Suppressor macrophage treated with lipopolysaccharide for 4 hours (primary cell): ENCODE measurements around the gene FOSL1.
"Not testable (repeated sequence)": the region's sequence is repeated elsewhere in the genome, so short reads cannot be mapped to it uniquely, and the experiment has no call there.

Source experiments
- DNase-seq: peaks from one replicate; pipeline ENCODE4 v3.0.0-alpha.2; 2020

FOSL1 gene

DNA sequence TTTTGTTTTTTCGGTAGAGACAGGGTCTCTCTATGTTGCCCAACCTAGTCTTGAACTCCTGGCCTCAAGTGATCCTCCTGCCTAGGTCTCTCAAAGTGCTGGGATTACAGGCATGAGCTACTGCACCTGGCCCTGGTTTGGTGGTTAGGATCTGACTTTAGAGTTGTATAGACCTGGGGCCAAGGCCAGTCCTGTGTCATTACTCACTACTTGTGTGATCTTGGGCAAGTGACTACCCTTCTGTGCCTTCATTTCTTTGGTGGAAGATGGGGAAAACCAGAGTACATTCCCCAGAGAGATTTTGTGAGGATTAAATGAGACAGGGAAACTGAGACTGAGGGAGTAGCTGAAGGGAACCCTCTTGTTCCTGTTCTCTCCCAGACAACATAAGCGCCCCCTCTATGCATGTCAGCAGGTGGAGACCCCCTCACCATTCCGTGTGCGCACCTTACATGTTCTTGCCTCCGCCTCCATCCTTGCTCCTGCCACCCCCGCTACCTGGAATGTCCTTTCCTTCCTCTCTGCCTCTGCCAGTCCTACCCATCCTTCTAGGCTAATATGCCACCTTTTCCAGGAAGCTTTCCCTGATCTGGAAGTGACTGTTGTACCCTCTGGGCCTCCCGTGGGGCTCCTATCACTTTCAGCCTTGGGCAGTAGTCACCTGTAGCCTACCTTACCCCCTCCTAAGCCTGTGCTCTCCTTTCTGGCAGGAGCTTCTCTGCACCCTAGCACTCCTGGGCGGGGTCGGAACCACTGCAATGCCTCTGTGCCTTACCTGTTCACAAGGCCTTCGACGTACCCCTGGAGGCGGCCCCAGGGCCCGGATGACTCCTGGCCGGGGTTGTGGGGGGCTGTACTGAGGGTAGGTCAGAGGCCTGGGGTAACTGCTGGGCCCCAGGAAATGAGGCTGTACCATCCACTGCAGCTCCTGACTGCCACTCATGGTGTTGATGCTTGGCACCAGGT is 3.9 kb downstream of the FOSL1 start:
- DNase-seq, result no peak

DNA sequence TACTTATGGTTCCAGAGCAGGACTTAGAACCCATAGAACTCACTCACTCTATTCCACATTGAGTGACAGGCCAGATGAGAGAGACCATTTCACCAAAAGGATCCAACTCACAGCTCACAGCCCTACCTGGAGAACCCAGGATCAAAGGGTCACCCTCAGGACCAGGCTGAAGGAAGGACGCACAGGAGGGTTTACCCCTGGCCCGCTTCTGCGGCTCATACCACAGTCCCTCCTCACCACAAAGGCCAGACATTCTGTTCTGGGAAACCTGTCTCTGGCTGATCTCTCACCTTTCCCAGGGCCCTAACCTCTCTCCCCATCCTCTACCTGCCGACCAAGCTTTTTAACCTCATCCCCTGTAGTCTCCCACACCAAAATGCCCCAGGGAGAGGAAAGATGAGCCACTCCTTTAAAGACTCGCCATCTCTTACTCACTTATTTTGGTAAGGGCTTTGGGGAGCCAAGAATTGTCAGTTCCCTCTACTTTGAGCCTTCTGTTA is 4.7 kb downstream of the FOSL1 start:
- no peak for DNase-seq

DNA sequence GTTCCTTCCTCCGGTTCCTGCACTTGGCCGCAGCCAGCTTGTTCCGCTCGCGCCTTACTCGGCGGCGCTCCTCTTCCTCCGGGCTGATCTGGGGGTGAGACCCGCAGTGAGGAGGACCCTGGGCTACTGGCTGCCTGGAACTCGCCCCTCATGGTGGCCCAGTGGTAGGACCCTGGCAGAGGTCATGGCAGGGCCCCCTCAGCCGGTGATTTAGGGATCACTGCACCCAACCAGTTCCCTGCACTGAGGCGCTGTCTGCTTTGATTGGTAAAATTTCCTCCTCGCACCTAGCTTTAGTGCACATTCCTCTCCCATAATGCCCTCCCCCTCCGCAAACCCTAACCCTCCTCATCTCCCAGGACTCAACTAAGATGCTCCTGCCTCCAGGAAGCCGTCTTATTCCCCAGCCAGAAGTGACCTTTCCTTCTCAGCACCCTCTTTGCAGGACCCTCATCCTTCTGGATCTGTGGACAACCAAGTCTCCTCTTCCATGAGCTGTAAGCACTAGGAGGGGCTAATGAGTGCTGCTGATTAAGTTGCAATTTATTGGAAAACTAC is 6.1 kb downstream of the FOSL1 start:
- no peak for DNase-seq

DNA sequence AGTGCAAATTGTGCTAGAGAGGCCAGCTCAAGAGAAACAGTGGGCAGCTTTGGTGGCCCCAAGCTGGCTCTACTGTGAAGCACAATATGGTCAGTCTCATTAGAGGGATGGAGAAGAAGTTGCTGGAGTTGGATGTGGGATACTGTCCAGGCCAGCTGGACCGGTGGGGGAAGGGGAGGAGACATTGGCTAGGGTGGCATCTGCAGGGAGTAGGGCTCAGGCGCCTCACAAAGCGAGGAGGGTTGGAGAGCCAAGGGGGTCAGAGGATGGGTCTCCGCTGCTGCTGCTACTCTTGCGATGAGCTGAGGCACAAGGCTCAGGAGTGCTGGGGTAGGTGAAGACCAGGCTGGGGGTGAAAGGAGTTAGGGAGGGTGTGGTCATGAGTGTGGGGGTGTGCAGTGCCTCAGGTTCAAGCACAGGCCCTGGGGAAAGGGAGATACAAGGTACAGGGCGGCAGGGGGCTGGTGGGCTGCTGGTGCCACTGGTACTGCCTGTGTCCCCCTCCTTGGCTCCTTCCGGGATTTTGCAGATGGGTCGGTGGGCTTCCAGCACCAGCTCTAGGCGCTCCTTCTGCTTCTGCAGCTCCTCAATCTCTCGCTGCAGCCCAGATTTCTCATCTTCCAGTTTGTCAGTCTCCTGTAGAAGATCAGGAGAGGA is 7.4 kb downstream of the FOSL1 start:
- DNase-seq, result no peak

DNA sequence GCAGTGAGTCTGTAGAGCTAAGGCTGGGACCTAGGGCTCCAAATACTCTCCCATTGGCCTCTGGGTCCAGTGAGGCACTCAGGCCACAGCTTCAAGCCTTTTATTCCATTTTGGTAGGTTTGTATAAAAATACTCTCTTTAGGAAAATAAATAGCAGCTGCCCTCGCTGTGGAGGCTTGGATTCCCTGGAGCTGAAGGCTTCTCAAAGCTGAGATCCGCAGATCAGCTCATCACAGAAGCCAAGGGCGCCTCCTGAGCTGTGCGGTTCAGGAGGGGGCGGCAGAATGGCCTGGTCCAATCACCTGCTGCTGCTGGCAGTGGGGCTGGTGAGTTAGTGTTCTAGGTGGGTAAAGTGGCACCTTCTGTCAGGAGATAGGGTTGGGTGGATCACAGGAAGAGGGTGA is 8.0 kb downstream of the FOSL1 start:
- DNase-seq, result not testable (repeated sequence)

DNA sequence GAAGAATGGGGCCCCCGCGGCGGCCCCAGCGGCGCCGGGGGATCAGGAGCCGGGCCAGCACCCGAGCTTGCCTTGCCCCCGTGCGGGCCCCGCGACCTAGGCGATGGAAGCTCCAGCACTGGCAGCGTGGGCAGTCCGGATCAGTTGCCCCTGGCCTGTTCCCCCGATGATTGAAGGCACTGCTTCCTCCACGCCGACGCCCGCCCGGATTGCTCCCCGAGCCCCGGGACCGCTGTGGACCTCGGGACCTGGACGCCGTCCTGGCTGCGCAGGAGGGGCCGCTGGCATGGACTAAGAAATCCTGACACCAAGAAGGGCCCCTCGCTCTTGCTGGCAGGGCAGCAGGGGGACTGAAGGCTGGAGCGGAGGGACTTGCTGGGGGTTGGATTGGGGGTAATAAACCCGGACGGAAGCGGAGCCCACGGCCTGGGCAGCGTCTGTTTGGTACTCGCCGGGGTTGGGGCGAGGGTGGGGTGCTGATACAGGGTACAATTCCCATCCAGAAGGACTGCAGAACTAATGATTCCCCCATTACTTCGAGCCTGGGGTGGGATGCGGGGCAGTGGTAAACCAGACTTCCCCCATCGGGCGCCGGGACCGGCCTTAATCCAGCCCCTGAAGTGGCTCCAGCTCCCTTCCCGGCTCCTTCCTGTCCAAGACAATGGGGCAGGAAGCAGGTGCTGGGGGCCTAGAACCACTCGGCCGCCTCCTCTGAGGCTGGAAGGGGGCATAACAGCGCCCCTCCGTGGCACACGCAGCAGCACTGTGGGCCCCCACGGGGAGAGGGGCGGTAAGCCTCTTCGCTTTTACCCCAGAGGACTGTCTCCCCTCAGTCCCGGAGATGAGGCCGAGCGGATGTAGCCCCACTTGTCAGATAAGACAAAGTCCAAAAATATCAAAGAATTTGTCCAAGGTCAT is 8.7 kb downstream of the FOSL1 start:
- DNase-seq, result peak; percentile 26

DNA sequence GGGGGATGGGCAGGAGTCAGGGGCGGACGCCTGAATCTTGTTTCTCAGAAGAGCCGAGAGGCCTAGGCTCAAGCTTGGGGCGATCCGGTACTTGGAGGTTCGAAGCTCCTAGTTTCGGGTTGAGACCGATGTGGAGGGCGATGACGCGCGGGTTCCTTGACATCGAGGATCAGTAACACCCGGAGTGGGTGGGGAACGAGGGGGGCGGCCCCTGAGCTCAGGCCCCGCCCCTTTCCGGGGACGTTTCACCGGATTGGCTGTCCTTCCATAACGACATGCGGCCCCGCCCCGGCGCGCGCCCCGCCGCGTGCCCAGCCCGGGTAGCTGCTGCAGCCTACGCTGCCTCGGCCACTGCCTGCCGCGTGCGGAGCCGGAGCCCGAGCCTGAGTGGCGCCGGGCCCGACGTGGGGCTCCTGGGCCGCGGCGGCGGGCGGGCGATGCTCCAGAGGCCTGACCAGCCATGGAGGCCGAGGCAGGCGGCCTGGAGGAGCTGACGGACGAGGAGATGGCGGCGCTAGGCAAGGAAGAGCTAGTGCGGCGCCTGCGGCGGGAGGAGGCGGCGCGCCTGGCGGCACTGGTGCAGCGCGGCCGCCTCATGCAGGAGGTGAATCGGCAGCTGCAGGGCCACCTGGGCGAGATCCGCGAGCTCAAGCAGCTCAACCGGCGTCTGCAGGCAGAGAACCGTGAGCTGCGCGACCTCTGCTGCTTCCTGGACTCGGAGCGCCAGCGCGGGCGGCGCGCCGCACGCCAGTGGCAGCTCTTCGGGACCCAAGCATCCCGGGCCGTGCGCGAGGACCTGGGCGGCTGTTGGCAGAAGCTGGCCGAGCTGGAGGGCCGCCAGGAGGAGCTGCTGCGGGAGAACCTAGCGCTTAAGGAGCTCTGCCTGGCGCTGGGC is 9.6 kb downstream of the FOSL1 start, which contains the start of gene CCDC85B:
Gene CCDC85B (plus strand): TSS at position 350 of the 895 bp plus-strand sequence. CDS start 111 bp downstream, at position 461.
- peak; percentile 99 for DNase-seq

DNA sequence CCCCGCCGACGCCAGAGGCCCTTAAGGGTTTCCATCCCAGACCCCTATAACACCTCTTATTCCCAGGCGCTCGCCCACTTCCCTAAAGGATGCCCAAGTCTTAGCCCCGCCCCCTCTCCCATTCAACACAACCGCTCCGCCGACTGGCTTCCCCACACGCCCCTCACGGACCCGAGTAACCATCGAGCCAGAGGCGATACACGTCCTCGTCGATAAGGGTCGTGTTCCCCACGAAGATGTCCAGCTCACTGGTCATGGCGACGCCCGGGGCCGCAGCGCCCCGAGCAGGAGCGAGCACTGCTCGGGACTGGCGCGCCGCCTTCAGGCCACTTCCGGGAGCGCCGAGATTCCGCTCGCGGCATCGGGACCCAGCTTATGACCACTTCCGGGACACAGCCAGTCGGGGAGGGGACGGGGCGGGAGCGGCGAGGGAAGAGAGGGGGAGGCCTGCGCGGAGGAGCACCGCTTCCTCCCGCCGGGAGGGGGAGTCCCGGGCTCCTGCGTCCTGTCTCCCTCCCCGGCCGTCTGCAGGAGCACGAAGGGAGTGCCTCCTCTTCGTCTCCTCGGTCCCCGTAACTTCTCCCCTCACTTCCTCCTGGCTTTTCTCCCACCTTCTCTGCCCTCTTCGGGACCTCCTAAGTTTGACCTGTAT is 11.9 kb downstream of the FOSL1 start, which contains the start of gene FIBP:
Gene FIBP (minus strand): TSS at position 309 of the 652 bp plus-strand sequence. CDS start 53 bp downstream, at position 256.
- DNase-seq, result peak; percentile 99

DNA sequence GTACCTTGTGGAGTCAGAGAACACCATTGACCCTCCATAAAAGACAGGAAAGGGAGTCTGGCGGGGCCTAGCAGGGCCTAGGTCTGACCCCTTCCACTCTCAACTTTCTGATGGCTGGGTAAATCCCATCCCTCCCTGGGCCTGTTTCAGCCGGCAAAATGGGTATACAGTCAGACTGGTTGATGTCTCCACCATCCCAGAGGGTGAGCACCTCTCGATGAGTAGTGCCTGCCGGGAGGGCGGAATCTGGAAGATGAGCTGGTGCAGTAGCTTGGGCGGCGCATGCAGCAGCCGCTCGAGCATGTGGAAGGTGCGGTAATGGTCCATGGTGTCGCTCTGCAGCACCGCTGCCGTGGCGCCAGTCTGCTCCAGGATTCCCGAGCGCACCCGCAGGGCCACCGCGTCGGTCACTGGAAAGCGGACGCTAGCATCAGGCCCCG is 12.4 kb downstream of the FOSL1 start:
- no peak for DNase-seq

DNA sequence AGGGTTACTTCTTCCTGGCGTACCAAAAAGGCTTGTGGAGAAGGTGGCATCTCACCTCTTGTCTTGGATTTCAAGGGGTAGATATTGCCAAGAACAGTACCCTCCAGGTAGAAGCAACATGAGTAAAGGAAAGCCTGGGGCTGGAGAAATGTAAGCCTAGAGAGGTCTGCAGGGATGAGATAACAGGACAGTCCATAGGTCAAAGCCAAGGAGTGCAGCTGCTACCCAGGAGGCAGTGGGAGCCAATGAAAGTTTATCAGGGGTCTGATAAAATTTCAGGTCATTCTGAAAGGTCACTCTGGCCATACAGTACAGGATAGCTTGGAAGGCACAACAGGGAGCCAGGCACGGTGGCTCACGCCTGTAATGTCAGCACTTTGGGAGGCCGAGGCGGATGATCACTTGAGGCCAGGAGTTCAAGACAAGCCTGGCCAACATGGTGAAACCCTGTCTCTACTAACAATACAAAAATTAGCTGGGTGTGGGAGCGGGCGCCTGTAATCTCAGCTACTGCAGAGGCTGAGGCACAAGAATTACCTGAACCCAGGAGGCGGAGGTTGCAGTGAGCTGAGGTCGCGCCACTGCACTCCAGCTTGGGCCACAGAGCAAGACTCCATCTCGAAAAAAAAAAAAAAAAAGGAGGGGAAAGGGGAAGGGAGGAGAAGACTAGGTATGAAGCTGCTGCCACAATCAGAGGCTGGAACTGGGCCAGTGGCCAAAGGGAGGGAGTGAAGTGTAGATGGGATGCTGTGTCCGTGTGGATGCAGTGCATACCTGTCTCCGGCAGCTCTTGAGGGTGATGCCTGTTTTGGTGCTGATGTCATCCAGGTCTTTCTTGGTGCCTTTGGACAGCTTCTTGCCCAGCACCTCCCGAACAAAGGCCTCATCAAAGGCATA is 13.1 kb downstream of the FOSL1 start:
- DNase-seq, result no peak

DNA sequence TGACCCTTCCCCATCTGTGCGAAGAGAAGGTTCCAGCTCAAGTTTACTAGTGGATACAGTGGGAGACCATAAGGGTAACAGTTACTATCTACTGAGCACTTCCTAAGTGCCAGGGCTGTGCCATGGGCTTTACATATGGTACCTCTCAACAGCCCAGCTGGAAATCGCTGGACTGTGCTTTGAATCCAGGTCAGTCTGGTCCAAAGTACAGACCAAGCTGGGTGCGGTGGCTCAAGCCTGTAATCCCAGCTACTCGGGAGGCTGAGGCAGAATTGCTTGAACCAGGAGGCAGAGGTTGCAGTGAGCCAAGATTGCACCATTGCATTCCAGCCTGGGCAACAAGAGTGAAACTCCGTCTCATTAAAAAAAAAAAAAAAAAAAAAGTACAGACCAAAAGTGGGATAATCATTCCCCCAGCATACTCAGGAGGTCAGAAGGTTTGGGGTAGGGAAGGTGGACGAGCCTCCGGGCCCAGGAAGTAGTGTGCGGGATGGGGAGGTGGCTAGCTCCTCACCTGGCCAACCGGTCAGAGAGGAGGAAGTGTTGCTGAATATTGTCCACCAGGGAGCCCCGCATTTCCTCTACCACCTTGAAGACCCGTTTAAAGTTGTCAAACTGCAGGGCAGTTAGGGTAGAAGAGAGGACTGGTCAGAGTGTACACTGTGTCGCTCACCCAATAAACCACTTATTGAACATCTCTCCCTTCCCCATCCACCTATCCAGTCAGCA is 14.2 kb downstream of the FOSL1 start:
- no peak for DNase-seq

DNA sequence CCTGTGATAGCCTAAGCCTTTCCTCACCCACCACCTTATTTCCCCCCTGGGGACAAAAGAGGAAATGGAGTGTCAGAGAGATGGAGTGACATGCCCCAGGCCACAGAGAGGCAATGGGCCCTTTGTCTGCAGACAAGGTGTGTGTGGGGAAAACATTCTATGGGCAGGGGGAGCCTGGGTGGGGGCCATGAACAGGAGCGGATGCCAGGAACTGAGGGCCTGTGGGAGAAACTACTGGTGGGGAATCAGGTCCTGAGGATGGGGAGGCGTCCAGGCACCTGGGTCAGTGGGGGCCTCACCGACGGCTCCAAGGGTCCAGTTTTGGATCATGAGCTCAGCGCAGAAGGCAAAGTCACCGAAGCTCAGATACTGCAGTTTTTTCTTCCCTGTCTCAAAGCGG is 15.0 kb downstream of the FOSL1 start:
- DNase-seq, result no peak

DNA sequence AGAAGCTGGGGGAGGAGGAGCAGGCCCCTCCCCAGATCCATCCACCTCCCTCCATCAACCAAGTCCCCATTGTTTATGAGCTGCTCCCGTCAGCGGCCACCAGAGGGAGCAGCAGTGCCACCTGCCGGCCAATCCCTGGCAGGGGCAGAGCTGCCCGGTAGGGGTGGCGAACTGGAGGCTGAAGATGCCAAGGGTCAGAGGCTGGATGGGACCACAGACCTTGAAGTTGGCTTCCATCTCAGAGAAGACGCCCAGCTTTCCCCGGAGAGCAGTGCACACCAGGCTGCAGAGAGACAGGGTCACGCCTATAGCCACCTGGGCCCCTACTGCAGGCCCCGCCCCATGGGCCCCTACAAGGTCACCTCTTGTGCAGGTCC is 15.5 kb downstream of the FOSL1 start:
- peak; percentile 89 for DNase-seq

DNA sequence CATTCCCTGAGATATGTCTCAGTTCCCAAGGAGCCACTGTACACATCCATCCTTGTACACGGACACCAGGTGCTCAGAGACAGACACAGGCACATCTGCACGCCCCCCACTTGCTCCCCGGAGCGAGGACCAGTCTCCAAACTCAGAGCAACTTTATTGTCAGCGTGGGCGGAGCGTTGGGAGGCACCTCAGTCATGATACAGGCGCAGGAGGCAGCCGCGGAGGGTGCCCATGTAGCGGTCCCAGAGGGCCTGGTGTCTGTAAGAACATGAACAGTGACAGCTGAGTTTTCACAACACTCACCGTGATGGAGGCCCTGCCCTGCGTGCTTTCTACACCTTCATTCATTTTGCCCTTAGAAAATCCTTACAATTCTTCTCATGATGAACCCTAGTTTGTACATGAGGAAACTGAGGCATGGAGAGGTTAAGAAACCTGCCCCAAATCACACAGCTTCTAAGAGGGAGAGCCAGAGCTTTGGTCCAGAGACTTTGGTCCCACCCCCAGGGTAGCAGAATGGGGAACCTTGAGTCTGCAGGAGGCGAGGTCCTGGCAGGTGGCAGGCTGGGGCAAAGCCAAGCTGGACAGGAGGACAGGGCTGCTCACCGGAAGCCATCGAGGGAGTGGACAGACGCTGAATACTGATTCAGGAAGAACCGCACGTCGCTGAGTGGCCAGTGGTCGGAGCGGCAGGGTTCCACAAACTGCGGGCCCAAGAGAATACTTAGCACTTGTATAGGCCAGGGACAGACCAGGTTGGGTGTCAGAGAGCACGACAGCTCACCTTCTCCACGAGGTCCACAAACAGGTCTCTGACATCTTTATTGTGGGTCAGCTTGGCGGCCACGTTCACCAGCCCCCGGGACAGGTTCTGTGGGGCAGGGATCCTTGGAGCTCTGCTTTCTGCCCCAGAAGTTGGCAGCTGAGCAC is 16.1 kb downstream of the FOSL1 start:
- DNase-seq, result no peak

DNA sequence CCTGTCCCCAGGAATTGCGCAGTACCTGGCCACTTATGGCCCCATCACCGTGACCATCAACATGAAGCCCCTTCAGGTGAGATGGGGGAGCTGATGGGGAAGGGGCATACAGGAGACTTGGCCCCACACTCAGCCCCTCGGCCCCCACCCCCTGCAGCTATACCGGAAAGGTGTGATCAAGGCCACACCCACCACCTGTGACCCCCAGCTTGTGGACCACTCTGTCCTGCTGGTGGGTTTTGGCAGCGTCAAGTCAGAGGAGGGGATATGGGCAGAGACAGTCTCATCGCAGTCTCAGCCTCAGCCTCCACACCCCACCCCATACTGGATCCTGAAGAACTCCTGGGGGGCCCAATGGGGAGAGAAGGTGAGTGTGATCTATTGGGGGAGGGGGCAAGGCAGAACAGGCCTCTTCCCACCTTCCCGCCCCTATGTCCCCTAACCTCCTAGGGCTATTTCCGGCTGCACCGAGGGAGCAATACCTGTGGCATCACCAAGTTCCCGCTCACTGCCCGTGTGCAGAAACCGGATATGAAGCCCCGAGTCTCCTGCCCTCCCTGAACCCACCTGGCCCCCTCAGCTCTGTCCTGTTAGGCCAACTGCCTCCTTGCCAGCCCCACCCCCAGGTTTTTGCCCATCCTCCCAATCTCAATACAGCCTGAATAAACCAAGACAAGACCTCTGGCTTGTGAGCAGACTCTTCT is 17.0 kb downstream of the FOSL1 start:
- DNase-seq, result no peak

DNA sequence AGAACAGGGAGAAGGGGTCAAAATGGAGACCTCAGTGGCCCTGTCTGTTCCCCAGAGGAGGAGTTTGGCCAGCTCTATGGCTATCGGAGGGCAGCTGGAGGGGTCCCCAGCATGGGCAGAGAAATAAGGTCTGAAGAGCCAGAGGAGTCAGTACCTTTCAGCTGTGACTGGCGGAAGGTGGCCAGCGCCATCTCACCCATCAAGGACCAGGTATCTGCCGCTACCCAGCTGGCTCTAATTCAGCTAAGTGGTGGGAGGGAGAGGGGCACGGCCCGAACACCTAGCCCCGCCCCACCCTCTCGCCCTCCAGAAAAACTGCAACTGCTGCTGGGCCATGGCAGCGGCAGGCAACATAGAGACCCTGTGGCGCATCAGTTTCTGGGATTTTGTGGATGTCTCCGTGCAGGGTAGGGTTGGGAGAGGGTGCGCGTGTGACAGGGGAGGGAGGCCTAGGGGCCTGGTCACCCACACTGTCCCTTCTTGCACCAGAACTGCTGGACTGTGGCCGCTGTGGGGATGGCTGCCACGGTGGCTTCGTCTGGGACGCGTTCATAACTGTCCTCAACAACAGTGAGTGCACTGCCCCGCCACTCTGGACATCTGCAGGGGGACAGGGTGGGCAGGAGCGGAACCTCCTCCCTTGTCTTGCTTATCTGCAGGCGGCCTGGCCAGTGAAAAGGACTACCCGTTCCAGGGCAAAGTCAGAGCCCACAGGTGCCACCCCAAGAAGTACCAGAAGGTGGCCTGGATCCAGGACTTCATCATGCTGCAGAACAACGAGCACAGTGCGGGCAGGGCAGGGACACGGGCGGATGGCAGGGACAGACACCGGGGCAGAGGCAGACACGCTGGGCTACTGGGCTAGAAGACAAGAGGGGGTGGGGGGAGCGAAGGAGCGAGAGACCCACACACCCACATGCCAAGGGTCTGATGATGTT is 17.8 kb downstream of the FOSL1 start:
- DNase-seq, result no peak
